UCSD-AML1 (cell line): ENCODE measurements around the gene HIVEP3.
"Not testable (repeated sequence)": the region's sequence is repeated elsewhere in the genome, so short reads cannot be mapped to it uniquely, and the experiment has no call there.

ENCODE experiments used
- DNase-seq: peaks from one replicate; lab custom pipeline; 2025; ENCODE audit not compliant: unreplicated experiment; lab: John Stamatoyannopoulos, UW

The HIVEP3 gene

GRCh38 chr1:41568204-41568603 lies 350.5 kb downstream of the HIVEP3 start:
- DNase-seq, result no peak

- no peak for DNase-seq
Measured at GRCh38 chr1:41566969-41567368, 351.8 kb downstream of the HIVEP3 start.

GRCh38 chr1:41566274-41566885 lies 352.3 kb downstream of the HIVEP3 start:
- DNase-seq, result no peak

- DNase-seq, result no peak
Measured at GRCh38 chr1:41564741-41565475, 353.8 kb downstream of the HIVEP3 start.

GRCh38 chr1:41562328-41562727 lies 356.4 kb downstream of the HIVEP3 start:
- no peak for DNase-seq

- DNase-seq, result no peak
Measured at GRCh38 chr1:41560931-41561330, 357.8 kb downstream of the HIVEP3 start.

- no peak for DNase-seq
Measured at GRCh38 chr1:41560496-41560895, 358.2 kb downstream of the HIVEP3 start.

- no peak for DNase-seq
Measured at GRCh38 chr1:41559331-41559730, 359.4 kb downstream of the HIVEP3 start.

- DNase-seq, result no peak
Measured at GRCh38 chr1:41558761-41559171, 360.0 kb downstream of the HIVEP3 start.

- no peak for DNase-seq
Measured at GRCh38 chr1:41557751-41558455, 360.8 kb downstream of the HIVEP3 start.

GRCh38 chr1:41554746-41555145 lies 364.0 kb downstream of the HIVEP3 start:
- not testable (repeated sequence) for DNase-seq

- DNase-seq, result no peak
Measured at GRCh38 chr1:41547781-41548560, 370.8 kb downstream of the HIVEP3 start.

- DNase-seq, result no peak
Measured at GRCh38 chr1:41547336-41547735, 371.4 kb downstream of the HIVEP3 start.

GRCh38 chr1:41546833-41547135 lies 371.9 kb downstream of the HIVEP3 start:
- no peak for DNase-seq

- DNase-seq, result no peak
Measured at GRCh38 chr1:41545996-41546832, 372.5 kb downstream of the HIVEP3 start.

GRCh38 chr1:41542196-41542930 lies 376.4 kb downstream of the HIVEP3 start:
- no peak for DNase-seq

- DNase-seq, result no peak
Measured at GRCh38 chr1:41541592-41541952, 377.1 kb downstream of the HIVEP3 start.

GRCh38 chr1:41540886-41541591 lies 377.7 kb downstream of the HIVEP3 start:
- DNase-seq, result no peak

- DNase-seq, result no peak
Measured at GRCh38 chr1:41539999-41540398, 378.7 kb downstream of the HIVEP3 start.
